ENCODE data around the gene LBHD2. TPM values are rescaled to one million over a fixed set of nuclear protein-coding genes. Genes with fewer than 3 reads are reported as not detected.
A peak's percentile ranks its signal among the peaks of the same experiment; 100 is the strongest.
"Not testable (repeated sequence)": the region's sequence is repeated elsewhere in the genome, so short reads cannot be mapped to it uniquely, and the experiment has no call there.

The LBHD2 gene
- total RNA-seq, 1 experiment from 2014 or later, result not detected

GRCh38 chr14:103113774-103114173 lies 29.8 kb downstream of the LBHD2 start:
- Histone ChIP-seq H3K36me3 (ENCODE audit: control insufficient read depth, insufficient read depth, low read length) (no peaks in the 10 kb centered on the region), H3K9me3 (ENCODE audit: control insufficient read depth, insufficient read depth, low read depth, low read length) (no peaks in the 10 kb centered on the region), H3K27ac (ENCODE audit: low read length) (no peak overlapping the region; the same call in 1 of the 2 replicates), H3K4me1 (ENCODE audit: control insufficient read depth, insufficient read depth, low read length) (peaks cover 62% of the 10 kb centered on the region), H3K27me3 (ENCODE audit: control insufficient read depth, insufficient read depth, low read length) (no peaks in the 10 kb centered on the region), H3K4me3 (ENCODE audit: low read depth in 2 of 2, low read length in 2 of 2) (no peak overlapping the region)
- no TSS peak for BruUV-seq (replicated peaks)
- in situ Hi-C loops (cut with HindIII; ENCODE audit: low pct_unique_long_range_greater_than_20kb, low sequenced_read_pairs), result no loop called here
- ChIA-PET CTCF (no interaction called here), POLR2A (no interaction called here)
- TF ChIP-seq REST (IDR thresholded peaks at IDR 0.05; ENCODE audit: insufficient read depth in 1 of 2, low read depth in 2 of 2, low read length in 1 of 2) (no peak), CTCF (IDR thresholded peaks at IDR 0.05) (no peak)
- intact Hi-C loops (cut with micrococcal nuclease; ENCODE audit: unreplicated experiment), result no loop called here
- no peak for DNase-seq (ENCODE audit: low read depth, low spot score)
- ATAC-seq, result no peak

GRCh38 chr14:103115086-103115679 lies 31.2 kb downstream of the LBHD2 start:
- H3K27me3 ChIP-seq (ENCODE audit: control insufficient read depth, insufficient read depth, low read length); ATAC-seq; POLR2A ChIA-PET; intact Hi-C loops (cut with micrococcal nuclease; ENCODE audit: unreplicated experiment); H3K36me3 ChIP-seq (ENCODE audit: control insufficient read depth, insufficient read depth, low read length); H3K9me3 ChIP-seq (ENCODE audit: control insufficient read depth, insufficient read depth, low read depth, low read length); BruUV-seq (replicated peaks); in situ Hi-C loops (cut with HindIII; ENCODE audit: low pct_unique_long_range_greater_than_20kb, low sequenced_read_pairs); DNase-seq (ENCODE audit: low read depth, low spot score): not testable (repeated sequence)
- Histone ChIP-seq H3K4me3 (ENCODE audit: low read depth in 2 of 2, low read length in 2 of 2) (peak overlapping the region in 1 of 2 experiments; percentile 19; a peak in 2 of 4 replicates), H3K27ac (ENCODE audit: low read length) (peak overlapping the region; percentile 76), H3K4me1 (ENCODE audit: control insufficient read depth, insufficient read depth, low read length) (peaks cover 64% of the 10 kb centered on the region)
- CTCF ChIA-PET, result interaction anchor here (1.4 kb wide), 1 partner anchor 10 kb away, joined by 4 read pairs; no protein-coding TSS in a partner anchor

GRCh38 chr14:103115845-103116572 lies 32.0 kb downstream of the LBHD2 start:
- ChIA-PET POLR2A (no interaction called here), CTCF (interaction anchor here (0.6 to 1.4 kb wide), 2 partner anchors 11 to 73 kb away, joined by 3 to 4 read pairs; no protein-coding TSS in a partner anchor)
- in situ Hi-C loops (cut with HindIII; ENCODE audit: low pct_unique_long_range_greater_than_20kb, low sequenced_read_pairs), result no loop called here
- H3K27me3 ChIP-seq (ENCODE audit: control insufficient read depth, insufficient read depth, low read length), result no peaks in the 10 kb centered on the region
- BruUV-seq (replicated peaks), result no TSS peak
- ATAC-seq (0 out of 2 replicates have a peak, but pooled peaks have one; percentile 4), DNase-seq (ENCODE audit: low read depth, low spot score) (no peak)
- peak overlapping the region; percentile 20 for H3K27ac ChIP-seq (ENCODE audit: low read length)
- H3K4me3 ChIP-seq (ENCODE audit: low read depth in 2 of 2, low read length in 2 of 2), result no peak overlapping the region
- no peak for TF ChIP-seq CTCF (IDR thresholded peaks at IDR 0.05)
- no peaks in the 10 kb centered on the region for H3K9me3 ChIP-seq (ENCODE audit: control insufficient read depth, insufficient read depth, low read depth, low read length)
- H3K4me1 ChIP-seq (ENCODE audit: control insufficient read depth, insufficient read depth, low read length), result peaks cover 62% of the 10 kb centered on the region
- intact Hi-C loops (cut with micrococcal nuclease; ENCODE audit: unreplicated experiment), result no loop called here
- H3K36me3 ChIP-seq (ENCODE audit: control insufficient read depth, insufficient read depth, low read length), result no peaks in the 10 kb centered on the region

Measured in Panc1 (cell line).